Aorta (tissue), 5 donors: Measurements from ENCODE around the gene CSNK1A1. TPM values are rescaled to one million over a fixed set of nuclear protein-coding genes. Genes with fewer than 3 reads are reported as not detected.

ENCODE experiments used
- ATAC-seq: fragments of 200-7000 bp; cut with Tn5 transposase; one replicate; pipeline ENCODE4 v1.9.1; 2022; ENCODE audit warnings: moderate library complexity; ENCODE audit not compliant: low FRiP score
- DNase-seq, 2 donors: peaks; one replicate each; pipeline ENCODE4 v3.0.0-alpha.2; 2020
- H3K27ac ChIP-seq, 2 donors: one replicate each; pipeline ENCODE4 v1.5.1; 2013; ENCODE audit warnings: low read length in 2 of 2, mild to moderate bottlenecking in 2 of 2, moderate library complexity in 2 of 2, control low read depth in 1 of 2, inconsistent platforms in 1 of 2, low read depth in 1 of 2
- H3K27me3 ChIP-seq, 2 donors: one replicate each; pipeline ENCODE4 v1.6.1; 2013; ENCODE audit warnings: control low read depth in 1 of 2, low read length in 1 of 2, mild to moderate bottlenecking in 1 of 2, moderate library complexity in 1 of 2; ENCODE audit not compliant: insufficient read depth in 2 of 2, control insufficient read depth in 1 of 2
- H3K36me3 ChIP-seq, 2 donors: one replicate each; pipeline ENCODE4 v1.6.1; 2013; ENCODE audit warnings: control low read depth in 1 of 2, low read length in 1 of 2, mild to moderate bottlenecking in 1 of 2; ENCODE audit not compliant: insufficient read depth in 2 of 2, control insufficient read depth in 1 of 2
- H3K4me1 ChIP-seq, 2 donors: one replicate each; pipeline ENCODE4 v1.6.1; 2013; ENCODE audit warnings: low read length in 2 of 2, control low read depth in 1 of 2, mild to moderate bottlenecking in 1 of 2, moderate library complexity in 1 of 2; ENCODE audit not compliant: insufficient read depth in 2 of 2, control insufficient read depth in 1 of 2
- H3K4me3 ChIP-seq, 2 donors: one replicate each; pipeline ENCODE4 v1.5.1; 2013; ENCODE audit warnings: low read length in 2 of 2, control low read depth in 1 of 2, mild to moderate bottlenecking in 1 of 2
- H3K9me3 ChIP-seq: one replicate; pipeline ENCODE4 v1.6.1; 2013; ENCODE audit warnings: mild to moderate bottlenecking, low read length; ENCODE audit not compliant: control insufficient read depth
- WGBS, 2 donors: extraction: QIAGEN DNeasy Blood & Tissue Kit; methylation state at CpG; one replicate each; pipeline ENCODE4 v1.1.7; 2013; 5-methylcytosine and 5-hydroxymethylcytosine counted together
- intact Hi-C, 2 donors: fragments of 100-400 bp; cut with DNase I; formaldehyde crosslinking; loops; one replicate each; pipeline versions ENCODE4 v1.14.2 to v1.15.0; 2022
- polyA plus RNA-seq, 2 donors: library from polyadenylated mRNA; stranded (reverse); fragments of 200-250 nt; gene quantifications; one replicate each; pipeline ENCODE4 v1.2.3, GENCODE V29; 2013
- total RNA-seq, 2 donors: library from RNA; stranded (reverse); fragmentation: NEBNext Ultra II Directional; extraction: Animal tissue kit (Norgen Biotek cat#: 25700); gene quantifications; one replicate each; pipeline ENCODE4 v1.2.1, GENCODE V29; 2021
- donor health status: healthy with polysubstance abuse.
- donor health status: Bipolar disorder and iron deficiency.
- donor health status: DM: no; HTN: no; CAD: no.
- donor health status: DM: no; HTN: no; CAD: no.
- donor health status: DM: yes; HTN: yes; CAD: no.

The CSNK1A1 gene
- total and polyA plus RNA-seq, 4 donors: 100 to 242 (median 164) TPM

GRCh38 chr5:149549461-149550267 is 1.6 kb downstream of the CSNK1A1 start:
- intact Hi-C loops: loop anchor here (5.0 kb wide), 3 partner anchors 42 to 102 kb away; no protein-coding TSS in a partner anchor
- ATAC-seq (no peak), DNase-seq (no peak)
- H3K9me3 ChIP-seq: no peaks in the 10 kb centered on the region
- 0 to 1% methylated on average over 25 of the region's 25 CpGs for WGBS, 2 donors
- H3K4me1 ChIP-seq: no peaks in the 10 kb centered on the region
- no peaks in the 10 kb centered on the region for H3K27me3 ChIP-seq
- peak overlapping the region; percentile 78 to 90 for H3K4me3 ChIP-seq
- H3K27ac ChIP-seq: peak overlapping the region; percentile 84 to 92
- no peaks in the 10 kb centered on the region for H3K36me3 ChIP-seq

- intact Hi-C loops: loop anchor here (5.0 kb wide), 2 partner anchors 40 to 50 kb away; no protein-coding TSS in a partner anchor
- H3K27ac ChIP-seq: no peak overlapping the region
- no peak for DNase-seq
- no peak for ATAC-seq
- H3K4me3 ChIP-seq: no peak overlapping the region
- no peaks in the 10 kb centered on the region for H3K36me3 ChIP-seq
- H3K9me3 ChIP-seq: no peaks in the 10 kb centered on the region
- H3K27me3 ChIP-seq: no peaks in the 10 kb centered on the region
- H3K4me1 ChIP-seq: no peaks in the 10 kb centered on the region
These were observed 4.3 kb downstream of the CSNK1A1 start for GRCh38 chr5:149546974-149547373.

GRCh38 chr5:149545327-149545726 is 5.9 kb downstream of the CSNK1A1 start:
- Histone ChIP-seq H3K27ac (no peak overlapping the region), H3K36me3 (no peaks in the 10 kb centered on the region), H3K4me1 (no peaks in the 10 kb centered on the region)

GRCh38 chr5:149544028-149544420 is 7.2 kb downstream of the CSNK1A1 start:
- no peaks in the 10 kb centered on the region for H3K4me1 ChIP-seq
- H3K4me3 ChIP-seq: no peak overlapping the region
- ATAC-seq: peak; percentile 47

More at GRCh38 chr5:149545327-149545726, 5.9 kb downstream of the CSNK1A1 start:
- Histone ChIP-seq H3K4me3 (no peak overlapping the region), H3K27me3 (no peaks in the 10 kb centered on the region), H3K9me3 (no peaks in the 10 kb centered on the region)
- no peak for ATAC-seq
- DNase-seq: no peak
- intact Hi-C loops: loop anchor here (5.0 kb wide), 2 partner anchors 38 to 48 kb away; no protein-coding TSS in a partner anchor
- 75 to 78% methylated on average over 6 of the region's 6 CpGs for WGBS, 2 donors

GRCh38 chr5:149543361-149544027 is 7.7 kb downstream of the CSNK1A1 start:
- H3K9me3 ChIP-seq: no peaks in the 10 kb centered on the region
- H3K27me3 ChIP-seq: no peaks in the 10 kb centered on the region
- H3K36me3 ChIP-seq: no peaks in the 10 kb centered on the region
- intact Hi-C loops: loop anchor here in 1 of 2 donors (5.0 kb wide), 1 partner anchor 46 kb away; no protein-coding TSS in a partner anchor
- no peak overlapping the region for H3K4me3 ChIP-seq
- no peak for DNase-seq
- 11 to 15% methylated on average over 8 of the region's 8 CpGs for WGBS, 2 donors
- no peaks in the 10 kb centered on the region for H3K4me1 ChIP-seq
- H3K27ac ChIP-seq: peak overlapping the region in 1 of 2 donors; percentile 35
- ATAC-seq: no peak

More at GRCh38 chr5:149544028-149544420, 7.2 kb downstream of the CSNK1A1 start:
- H3K36me3 ChIP-seq: no peaks in the 10 kb centered on the region
- no peaks in the 10 kb centered on the region for H3K27me3 ChIP-seq
- 69 to 73% methylated on average over 3 of the region's 3 CpGs for WGBS, 2 donors
- H3K27ac ChIP-seq: no peak overlapping the region
- DNase-seq: no peak
- H3K9me3 ChIP-seq: no peaks in the 10 kb centered on the region
- intact Hi-C loops: loop anchor here in 1 of 2 donors (5.0 kb wide), 1 partner anchor 47 kb away; no protein-coding TSS in a partner anchor

- DNase-seq: no peak
- peaks cover 0 to 1% of the 10 kb centered on the region in 2 donors for H3K36me3 ChIP-seq
- ATAC-seq: no peak
- H3K27ac ChIP-seq: peak overlapping the region in 1 of 2 donors; percentile 33
- no peak overlapping the region for H3K4me3 ChIP-seq
- intact Hi-C loops: loop anchor here in 1 of 2 donors (5.0 kb wide), 1 partner anchor 45 kb away; no protein-coding TSS in a partner anchor
- H3K9me3 ChIP-seq: no peaks in the 10 kb centered on the region
- H3K27me3 ChIP-seq: no peaks in the 10 kb centered on the region
- 81 to 82% methylated on average over 6 of the region's 6 CpGs for WGBS, 2 donors
- H3K4me1 ChIP-seq: no peaks in the 10 kb centered on the region
These were observed 9.3 kb downstream of the CSNK1A1 start for GRCh38 chr5:149541893-149542292.

GRCh38 chr5:149540089-149540488 is 11.2 kb downstream of the CSNK1A1 start:
- H3K4me3 ChIP-seq: no peak overlapping the region
- no peaks in the 10 kb centered on the region for H3K4me1 ChIP-seq

GRCh38 chr5:149537374-149537975 is 13.8 kb downstream of the CSNK1A1 start:
- DNase-seq (no peak), ATAC-seq (no peak)
- Histone ChIP-seq H3K4me1 (no peaks in the 10 kb centered on the region), H3K4me3 (no peak overlapping the region), H3K9me3 (no peaks in the 10 kb centered on the region), H3K27me3 (no peaks in the 10 kb centered on the region), H3K27ac (no peak overlapping the region), H3K36me3 (peaks cover 0 to 1% of the 10 kb centered on the region in 2 donors)
- intact Hi-C loops: no loop called here
- WGBS, 2 donors: 85 to 92% methylated on average over 1 of the region's 1 CpG

More at GRCh38 chr5:149540089-149540488, 11.2 kb downstream of the CSNK1A1 start:
- intact Hi-C loops: loop anchor here in 1 of 2 donors (5.0 kb wide), 1 partner anchor 43 kb away; no protein-coding TSS in a partner anchor
- H3K36me3 ChIP-seq: peaks cover 0 to 1% of the 10 kb centered on the region in 2 donors
- H3K27me3 ChIP-seq: no peaks in the 10 kb centered on the region
- no peak overlapping the region for H3K27ac ChIP-seq
- H3K9me3 ChIP-seq: no peaks in the 10 kb centered on the region
- no peak for ATAC-seq
- DNase-seq: no peak
- 49 to 58% methylated on average over 3 of the region's 3 CpGs for WGBS, 2 donors
